WTC11 (cell line): ENCODE measurements around the gene SPTLC1. TPM values are rescaled to one million over a fixed set of nuclear protein-coding genes. Genes with fewer than 3 reads are reported as not detected.

Source experiments
- ATAC-seq: fragments of 200-7000 bp; cut with Tn5 transposase; 2 replicates; pipeline ENCODE4 v1.10.0; 2021; ENCODE audit warnings: mild to moderate bottlenecking, moderate library complexity
- CTCF ChIA-PET: fragments of 300-600 bp; sonication (Branson Sonifier 250); formaldehyde crosslinking; loops from one replicate; lab custom pipeline; 2021; ENCODE audit warnings: antibody characterized with exemption; lab: Charles Lee
- POLR2A ChIA-PET: fragments of 350-600 bp; sonication (Branson Sonifier 250); formaldehyde crosslinking; loops from one replicate; lab custom pipeline; 2021; ENCODE audit warnings: antibody characterized with exemption; lab: Charles Lee
- DNase-seq: peaks from one replicate; pipeline ENCODE4 v3.0.0; 2021; ENCODE audit warnings: low spot score
- H3K27ac Mint-ChIP-seq: 2 replicates; pipeline ENCODE4 v1.8.0; 2021; ENCODE audit warnings: mixed read lengths
- H3K27me3 Mint-ChIP-seq: 2 replicates; pipeline ENCODE4 v1.8.0; 2021; ENCODE audit warnings: low read depth, mild to moderate bottlenecking, moderate library complexity, mixed read lengths
- H3K36me3 Mint-ChIP-seq: 2 replicates; pipeline ENCODE4 v1.8.0; 2021; ENCODE audit warnings: mixed read lengths
- H3K4me1 Mint-ChIP-seq: 2 replicates; pipeline ENCODE4 v1.8.0; 2022; ENCODE audit warnings: mixed read lengths
- H3K4me3 Mint-ChIP-seq: 2 replicates; pipeline ENCODE4 v1.8.0; 2021; ENCODE audit warnings: mild to moderate bottlenecking, moderate library complexity, mixed read lengths
- H3K9me3 Mint-ChIP-seq: 2 replicates; pipeline ENCODE4 v1.8.0; 2021; ENCODE audit warnings: mixed read lengths
- ATF1 ChIP-seq: sonication (generic); formaldehyde crosslinking; IDR thresholded peaks from 2 replicates; pipeline ENCODE4 v1.8.1; 2023; ENCODE audit warnings: mild to moderate bottlenecking, moderate library complexity, missing genetic modification reagents
- CREB1 ChIP-seq: sonication (generic); formaldehyde crosslinking; IDR thresholded peaks from 2 replicates; pipeline ENCODE4 v1.8.0; 2023; ENCODE audit warnings: mild to moderate bottlenecking, missing genetic modification reagents
- CREM ChIP-seq: sonication (generic); formaldehyde crosslinking; IDR thresholded peaks from 2 replicates; pipeline ENCODE4 v1.8.1; 2022; ENCODE audit warnings: mild to moderate bottlenecking, missing genetic modification reagents, moderate library complexity
- E2F5 ChIP-seq: sonication (generic); formaldehyde crosslinking; IDR thresholded peaks from 2 replicates; pipeline ENCODE4 v1.8.1; 2022; ENCODE audit warnings: mild to moderate bottlenecking, moderate library complexity, missing genetic modification reagents
- GRHL2 ChIP-seq: fragments of 250-450 bp; sonication (Bioruptor Pico); IDR thresholded peaks from 2 replicates; pipeline ENCODE4 v1.8.0; 2022; ENCODE audit warnings: mild to moderate bottlenecking, moderate library complexity; ENCODE audit not compliant: insufficient replicate concordance, severe bottlenecking
- NFYB ChIP-seq: sonication (generic); formaldehyde crosslinking; conservative IDR thresholded peaks from 2 replicates; pipeline ENCODE4 v1.8.0; 2022; ENCODE audit warnings: low read depth, missing genetic modification reagents
- STAT6 ChIP-seq: sonication (generic); formaldehyde crosslinking; conservative IDR thresholded peaks from 2 replicates; pipeline ENCODE4 v1.8.1; 2023; ENCODE audit warnings: mild to moderate bottlenecking, low read depth, missing genetic modification reagents, moderate library complexity
- TCF7 ChIP-seq: sonication (generic); formaldehyde crosslinking; IDR thresholded peaks from 2 replicates; pipeline ENCODE4 v1.8.0; 2022; ENCODE audit warnings: mild to moderate bottlenecking, low read depth, missing genetic modification reagents, moderate library complexity
- ZNF121 ChIP-seq: sonication (generic); formaldehyde crosslinking; IDR thresholded peaks from 2 replicates; pipeline ENCODE4 v1.8.0; 2023; ENCODE audit warnings: missing genetic modification reagents
- total RNA-seq: library from RNA; stranded (reverse); gene quantifications from 3 replicates; pipeline ENCODE4 v1.2.3, GENCODE V29; 2021
- TF ChIP-seq, protein P1 (sequence below): sonication (generic); formaldehyde crosslinking; IDR thresholded peaks from 2 replicates; pipeline ENCODE4 v1.8.1; 2023; ENCODE audit warnings: mild to moderate bottlenecking, missing genetic modification reagents, borderline replicate concordance
- TF ChIP-seq, protein P2 (sequence below): sonication (generic); formaldehyde crosslinking; IDR thresholded peaks from 2 replicates; pipeline ENCODE4 v1.8.1; 2023; ENCODE audit warnings: mild to moderate bottlenecking, missing genetic modification reagents
- TF ChIP-seq, protein P3 (sequence below): sonication (generic); formaldehyde crosslinking; IDR thresholded peaks from 2 replicates; pipeline ENCODE4 v1.8.1; 2023; ENCODE audit warnings: mild to moderate bottlenecking, moderate library complexity, missing genetic modification reagents

SPTLC1 gene
- total RNA-seq, 1 experiment from 2014 or later, result 81.2 TPM

GRCh38 chr9:92035687-92036410 is 79.4 kb downstream of the SPTLC1 start (continued):
- no peak for TF ChIP-seq E2F5 (CRISPR knock-in tag)
- TF ChIP-seq, all 79 proteins: peak for 0

DNA sequence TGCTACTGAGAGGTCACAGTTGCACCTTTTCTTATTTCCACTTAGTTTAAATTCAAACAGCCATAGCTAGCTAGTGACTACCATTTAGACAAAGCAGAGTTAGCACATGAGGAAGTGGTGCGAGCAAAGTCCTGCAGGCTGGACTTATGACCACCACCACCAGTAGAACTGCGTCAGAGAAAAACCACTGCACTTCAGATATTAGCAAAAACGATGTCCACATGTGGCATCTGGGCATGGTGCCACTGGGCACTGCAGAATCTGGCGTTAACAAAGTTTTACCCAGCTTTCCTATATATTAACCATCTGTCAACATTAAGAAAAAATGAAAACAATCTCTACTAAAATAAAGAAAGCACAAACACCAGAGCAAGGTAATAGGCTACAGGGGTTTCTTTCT is 80.1 kb downstream of the SPTLC1 start:
- Mint-ChIP-seq H3K36me3 (peaks cover 60% of the 10 kb centered on the region), H3K27me3 (no peaks in the 10 kb centered on the region), H3K9me3 (no peaks in the 10 kb centered on the region), H3K4me1 (no peaks in the 10 kb centered on the region), H3K27ac (no peak overlapping the region), H3K4me3 (no peak overlapping the region)
- DNase-seq (no peak), ATAC-seq (no peak)
- ChIA-PET CTCF (no interaction called here), POLR2A (no interaction called here)
- no peak for TF ChIP-seq STAT6 (CRISPR knock-in tag)
- TF ChIP-seq ATF1, result no peak
- TF ChIP-seq, protein P1, sequence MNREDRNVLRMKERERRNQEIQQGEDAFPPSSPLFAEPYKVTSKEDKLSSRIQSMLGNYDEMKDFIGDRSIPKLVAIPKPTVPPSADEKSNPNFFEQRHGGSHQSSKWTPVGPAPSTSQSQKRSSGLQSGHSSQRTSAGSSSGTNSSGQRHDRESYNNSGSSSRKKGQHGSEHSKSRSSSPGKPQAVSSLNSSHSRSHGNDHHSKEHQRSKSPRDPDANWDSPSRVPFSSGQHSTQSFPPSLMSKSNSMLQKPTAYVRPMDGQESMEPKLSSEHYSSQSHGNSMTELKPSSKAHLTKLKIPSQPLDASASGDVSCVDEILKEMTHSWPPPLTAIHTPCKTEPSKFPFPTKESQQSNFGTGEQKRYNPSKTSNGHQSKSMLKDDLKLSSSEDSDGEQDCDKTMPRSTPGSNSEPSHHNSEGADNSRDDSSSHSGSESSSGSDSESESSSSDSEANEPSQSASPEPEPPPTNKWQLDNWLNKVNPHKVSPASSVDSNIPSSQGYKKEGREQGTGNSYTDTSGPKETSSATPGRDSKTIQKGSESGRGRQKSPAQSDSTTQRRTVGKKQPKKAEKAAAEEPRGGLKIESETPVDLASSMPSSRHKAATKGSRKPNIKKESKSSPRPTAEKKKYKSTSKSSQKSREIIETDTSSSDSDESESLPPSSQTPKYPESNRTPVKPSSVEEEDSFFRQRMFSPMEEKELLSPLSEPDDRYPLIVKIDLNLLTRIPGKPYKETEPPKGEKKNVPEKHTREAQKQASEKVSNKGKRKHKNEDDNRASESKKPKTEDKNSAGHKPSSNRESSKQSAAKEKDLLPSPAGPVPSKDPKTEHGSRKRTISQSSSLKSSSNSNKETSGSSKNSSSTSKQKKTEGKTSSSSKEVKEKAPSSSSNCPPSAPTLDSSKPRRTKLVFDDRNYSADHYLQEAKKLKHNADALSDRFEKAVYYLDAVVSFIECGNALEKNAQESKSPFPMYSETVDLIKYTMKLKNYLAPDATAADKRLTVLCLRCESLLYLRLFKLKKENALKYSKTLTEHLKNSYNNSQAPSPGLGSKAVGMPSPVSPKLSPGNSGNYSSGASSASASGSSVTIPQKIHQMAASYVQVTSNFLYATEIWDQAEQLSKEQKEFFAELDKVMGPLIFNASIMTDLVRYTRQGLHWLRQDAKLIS (CRISPR knock-in tag), result no peak
- no peak for TF ChIP-seq CREB1 (CRISPR knock-in tag)
- TF ChIP-seq, protein P2, sequence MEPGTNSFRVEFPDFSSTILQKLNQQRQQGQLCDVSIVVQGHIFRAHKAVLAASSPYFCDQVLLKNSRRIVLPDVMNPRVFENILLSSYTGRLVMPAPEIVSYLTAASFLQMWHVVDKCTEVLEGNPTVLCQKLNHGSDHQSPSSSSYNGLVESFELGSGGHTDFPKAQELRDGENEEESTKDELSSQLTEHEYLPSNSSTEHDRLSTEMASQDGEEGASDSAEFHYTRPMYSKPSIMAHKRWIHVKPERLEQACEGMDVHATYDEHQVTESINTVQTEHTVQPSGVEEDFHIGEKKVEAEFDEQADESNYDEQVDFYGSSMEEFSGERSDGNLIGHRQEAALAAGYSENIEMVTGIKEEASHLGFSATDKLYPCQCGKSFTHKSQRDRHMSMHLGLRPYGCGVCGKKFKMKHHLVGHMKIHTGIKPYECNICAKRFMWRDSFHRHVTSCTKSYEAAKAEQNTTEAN, result no peak
- no peak for TF ChIP-seq TCF7 (CRISPR knock-in tag)
- TF ChIP-seq CREM (CRISPR knock-in tag), result no peak
- no peak for TF ChIP-seq NFYB

GRCh38 chr9:92033991-92034390 is 81.2 kb downstream of the SPTLC1 start:
- Mint-ChIP-seq H3K4me3 (no peak overlapping the region), H3K9me3 (no peaks in the 10 kb centered on the region), H3K36me3 (peaks cover 60% of the 10 kb centered on the region), H3K4me1 (no peaks in the 10 kb centered on the region), H3K27ac (no peak overlapping the region; the same call in 1 of the 2 replicates), H3K27me3 (no peaks in the 10 kb centered on the region)
- DNase-seq, result no peak
- ChIA-PET POLR2A (no interaction called here), CTCF (no interaction called here)
- TF ChIP-seq, protein P3, sequence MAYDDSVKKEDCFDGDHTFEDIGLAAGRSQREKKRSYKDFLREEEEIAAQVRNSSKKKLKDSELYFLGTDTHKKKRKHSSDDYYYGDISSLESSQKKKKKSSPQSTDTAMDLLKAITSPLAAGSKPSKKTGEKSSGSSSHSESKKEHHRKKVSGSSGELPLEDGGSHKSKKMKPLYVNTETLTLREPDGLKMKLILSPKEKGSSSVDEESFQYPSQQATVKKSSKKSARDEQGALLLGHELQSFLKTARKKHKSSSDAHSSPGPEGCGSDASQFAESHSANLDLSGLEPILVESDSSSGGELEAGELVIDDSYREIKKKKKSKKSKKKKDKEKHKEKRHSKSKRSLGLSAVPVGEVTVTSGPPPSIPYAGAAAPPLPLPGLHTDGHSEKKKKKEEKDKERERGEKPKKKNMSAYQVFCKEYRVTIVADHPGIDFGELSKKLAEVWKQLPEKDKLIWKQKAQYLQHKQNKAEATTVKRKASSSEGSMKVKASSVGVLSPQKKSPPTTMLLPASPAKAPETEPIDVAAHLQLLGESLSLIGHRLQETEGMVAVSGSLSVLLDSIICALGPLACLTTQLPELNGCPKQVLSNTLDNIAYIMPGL, result no peak
- TF ChIP-seq ZNF121 (no peak), GRHL2 (CRISPR knock-in tag) (no peak)
- no peak for ATAC-seq
